ENCODE measurements around the gene NHS. TPM values are rescaled to one million over a fixed set of nuclear protein-coding genes. Genes with fewer than 3 reads are reported as not detected.

The NHS gene
- total RNA-seq, 2 donors from 2014 or later: 3.0 to 4.3 TPM

DNA sequence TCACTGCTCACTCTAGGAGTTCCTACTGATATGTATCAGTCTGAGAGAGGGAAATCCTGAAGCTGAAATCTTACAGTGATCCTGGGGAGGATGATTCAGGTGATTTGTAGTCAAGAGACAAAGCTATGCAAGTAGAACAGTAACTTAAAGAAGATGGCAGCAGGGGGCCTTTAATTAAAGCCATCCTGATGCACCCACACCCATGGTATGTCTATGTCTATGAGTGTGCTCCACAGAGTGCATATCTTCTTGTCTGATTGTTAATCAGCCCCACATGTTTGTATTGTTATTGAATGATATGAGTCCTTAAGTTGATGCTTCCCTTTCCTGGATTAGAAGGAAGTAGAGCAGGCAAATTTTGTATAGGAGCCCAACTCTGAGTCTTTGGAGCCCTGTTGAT lies 78.8 kb downstream of the NHS start:
- H3K9me3 ChIP-seq: no peaks in the 10 kb centered on the region
- intact Hi-C loops (cut with DNase I): no loop called here
- H3K4me3 ChIP-seq: no peak overlapping the region
- no peaks in the 10 kb centered on the region for H3K36me3 ChIP-seq
- H3K27ac ChIP-seq: no peak overlapping the region
- H3K9ac ChIP-seq (ENCODE audit: low read depth in 2 of 2, low read length in 2 of 2): no peak overlapping the region
- H3K4me1 ChIP-seq: no peaks in the 10 kb centered on the region
- H3K27me3 ChIP-seq: no peaks in the 10 kb centered on the region
- DNase-seq: no peak
- TF ChIP-seq, protein P1, sequence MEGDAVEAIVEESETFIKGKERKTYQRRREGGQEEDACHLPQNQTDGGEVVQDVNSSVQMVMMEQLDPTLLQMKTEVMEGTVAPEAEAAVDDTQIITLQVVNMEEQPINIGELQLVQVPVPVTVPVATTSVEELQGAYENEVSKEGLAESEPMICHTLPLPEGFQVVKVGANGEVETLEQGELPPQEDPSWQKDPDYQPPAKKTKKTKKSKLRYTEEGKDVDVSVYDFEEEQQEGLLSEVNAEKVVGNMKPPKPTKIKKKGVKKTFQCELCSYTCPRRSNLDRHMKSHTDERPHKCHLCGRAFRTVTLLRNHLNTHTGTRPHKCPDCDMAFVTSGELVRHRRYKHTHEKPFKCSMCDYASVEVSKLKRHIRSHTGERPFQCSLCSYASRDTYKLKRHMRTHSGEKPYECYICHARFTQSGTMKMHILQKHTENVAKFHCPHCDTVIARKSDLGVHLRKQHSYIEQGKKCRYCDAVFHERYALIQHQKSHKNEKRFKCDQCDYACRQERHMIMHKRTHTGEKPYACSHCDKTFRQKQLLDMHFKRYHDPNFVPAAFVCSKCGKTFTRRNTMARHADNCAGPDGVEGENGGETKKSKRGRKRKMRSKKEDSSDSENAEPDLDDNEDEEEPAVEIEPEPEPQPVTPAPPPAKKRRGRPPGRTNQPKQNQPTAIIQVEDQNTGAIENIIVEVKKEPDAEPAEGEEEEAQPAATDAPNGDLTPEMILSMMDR (IDR thresholded peaks at IDR 0.05): no peak

DNA sequence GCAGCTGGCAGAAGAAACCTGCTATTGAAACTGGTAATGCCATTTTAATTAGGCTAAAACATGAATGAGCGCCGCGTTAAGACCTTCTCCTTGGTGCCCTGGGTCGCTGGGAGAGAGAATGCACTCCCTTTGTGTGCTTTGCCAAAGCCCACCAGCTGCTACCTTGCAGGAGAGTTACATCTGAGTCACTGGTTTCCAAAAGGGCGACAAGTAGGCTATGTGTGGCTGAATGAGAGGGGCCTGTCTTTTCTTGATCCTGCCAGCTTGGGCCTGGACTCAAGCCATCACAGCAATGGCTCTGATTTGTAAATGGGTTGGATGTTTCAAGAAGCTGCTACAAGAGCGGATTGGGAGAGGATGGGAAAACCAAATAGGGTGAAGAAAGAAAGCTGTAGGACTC lies 81.5 kb downstream of the NHS start:
- H3K36me3 ChIP-seq: no peaks in the 10 kb centered on the region
- H3K4me1 ChIP-seq: no peaks in the 10 kb centered on the region
- TF ChIP-seq, protein P1 (IDR thresholded peaks at IDR 0.05): no peak
- no peaks in the 10 kb centered on the region for H3K27me3 ChIP-seq
- DNase-seq: no peak
- H3K9ac ChIP-seq (ENCODE audit: low read depth in 2 of 2, low read length in 2 of 2): no peak overlapping the region
- H3K27ac ChIP-seq: no peak overlapping the region
- H3K9me3 ChIP-seq: no peaks in the 10 kb centered on the region
- intact Hi-C loops (cut with DNase I): no loop called here
- no peak overlapping the region for H3K4me3 ChIP-seq

GRCh38 chrX:17459008-17459611 lies 84.1 kb downstream of the NHS start:
- TF ChIP-seq, protein P1 (IDR thresholded peaks at IDR 0.05): no peak
- Histone ChIP-seq H3K27ac (no peak overlapping the region), H3K36me3 (no peaks in the 10 kb centered on the region), H3K9me3 (no peaks in the 10 kb centered on the region), H3K4me3 (no peak overlapping the region), H3K9ac (ENCODE audit: low read depth in 2 of 2, low read length in 2 of 2) (no peak overlapping the region), H3K27me3 (no peaks in the 10 kb centered on the region), H3K4me1 (no peaks in the 10 kb centered on the region)
- no peak for DNase-seq
- intact Hi-C loops (cut with DNase I): no loop called here

GRCh38 chrX:17459661-17460060 lies 84.7 kb downstream of the NHS start:
- TF ChIP-seq, protein P1 (IDR thresholded peaks at IDR 0.05): no peak
- Histone ChIP-seq H3K4me3 (no peak overlapping the region), H3K4me1 (no peaks in the 10 kb centered on the region), H3K9me3 (no peaks in the 10 kb centered on the region), H3K9ac (ENCODE audit: low read depth in 2 of 2, low read length in 2 of 2) (no peak overlapping the region), H3K27ac (no peak overlapping the region), H3K27me3 (no peaks in the 10 kb centered on the region), H3K36me3 (no peaks in the 10 kb centered on the region)
- intact Hi-C loops (cut with DNase I): no loop called here
- no peak for DNase-seq

DNA sequence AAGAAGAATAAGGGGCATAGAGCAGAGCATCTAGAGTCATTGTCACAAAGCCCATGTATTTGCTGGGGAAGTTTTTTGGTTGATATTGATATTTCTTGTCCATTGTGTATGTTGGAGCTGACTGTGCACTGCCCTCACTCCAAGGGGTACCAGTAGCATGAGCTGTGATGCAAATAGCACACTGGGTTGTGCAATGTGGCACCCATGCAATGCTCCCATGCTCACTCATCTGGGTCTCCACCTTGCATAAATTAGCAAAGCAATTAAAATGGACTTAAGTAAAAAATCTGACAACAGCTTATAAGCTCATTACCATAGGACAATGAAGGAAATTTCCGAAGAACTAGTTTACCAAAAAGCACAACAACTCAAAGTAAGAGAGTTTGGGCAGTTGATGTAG lies 87.9 kb downstream of the NHS start:
- no peaks in the 10 kb centered on the region for H3K4me1 ChIP-seq
- DNase-seq: no peak
- H3K9ac ChIP-seq (ENCODE audit: low read depth in 2 of 2, low read length in 2 of 2): no peak overlapping the region
- H3K27ac ChIP-seq: no peak overlapping the region
- H3K36me3 ChIP-seq: no peaks in the 10 kb centered on the region
- no peaks in the 10 kb centered on the region for H3K9me3 ChIP-seq
- no peak overlapping the region for H3K4me3 ChIP-seq
- intact Hi-C loops (cut with DNase I): no loop called here
- H3K27me3 ChIP-seq: no peaks in the 10 kb centered on the region
- TF ChIP-seq, protein P1 (IDR thresholded peaks at IDR 0.05): no peak

Data from colonic mucosa (tissue), 4 donors.